Tibial artery (tissue), 4 donors: ENCODE data around the gene NAA15.

ENCODE experiments used
- DNase-seq, 2 donors: peaks; one replicate each; pipeline ENCODE4 v3.0.0-alpha.2; 2019
- H3K27ac ChIP-seq, 2 donors: fragments of 200-600 bp; sonication (generic) in 1 of 2; 1 replicate in 1 of 2; 2 replicates in 1 of 2; pipeline ENCODE4 v1.5.1; 2018 to 2019; ENCODE audit warnings: mild to moderate bottlenecking in 1 of 2
- H3K27me3 ChIP-seq, 2 donors: fragments of 200-600 bp; sonication (generic) in 1 of 2; one replicate each; pipeline versions ENCODE4 v1.5.1 to v1.6.0; 2016 to 2019
- H3K36me3 ChIP-seq, 3 donors: fragments of 200-600 bp; sonication (generic) in 2 of 3; one replicate each; pipeline ENCODE4 v1.5.1; 2016 to 2019; ENCODE audit warnings: mild to moderate bottlenecking in 2 of 3
- H3K4me1 ChIP-seq, 4 donors: fragments of 200-600 bp; sonication (generic) in 2 of 4; 1 replicate in 3 of 4; 2 replicates in 1 of 4; pipeline ENCODE4 v1.5.1; 2016 to 2019
- H3K4me3 ChIP-seq, 2 donors: fragments of 200-600 bp; sonication (generic) in 1 of 2; 1 replicate in 1 of 2; 2 replicates in 1 of 2; pipeline ENCODE4 v1.5.1; 2018 to 2019; ENCODE audit warnings: mild to moderate bottlenecking in 2 of 2
- H3K9me3 ChIP-seq, 3 donors: fragments of 200-600 bp; sonication (generic) in 1 of 3; one replicate each; pipeline ENCODE4 v1.5.1; 2016 to 2019
- CTCF ChIP-seq, 2 experiments: fragments of 200-600 bp in 1 of 2; fragments of 450-650 bp in 1 of 2; IDR thresholded peaks; one replicate each; pipeline ENCODE4 v1.5.1; 2017 to 2019; ENCODE audit warnings: antibody characterized with exemption in 2 of 2, mild to moderate bottlenecking in 1 of 2, moderate library complexity in 1 of 2
- intact Hi-C: fragments of 100-400 bp; cut with DNase I; formaldehyde crosslinking; loops from one replicate; pipeline ENCODE4 v1.15.0; 2023; ENCODE audit warnings: low total_unique reads

Gene NAA15

GRCh38 chr4:139416073-139416673 lies 114.9 kb downstream of the NAA15 start:
- no peak overlapping the region for H3K4me3 ChIP-seq
- no peaks in the 10 kb centered on the region for H3K27me3 ChIP-seq
- H3K27ac ChIP-seq = no peak overlapping the region
- no peaks in the 10 kb centered on the region for H3K4me1 ChIP-seq
- peaks cover 0 to 16% (median 0%) of the 10 kb centered on the region in 3 donors for H3K9me3 ChIP-seq
- intact Hi-C loops = no loop called here
- DNase-seq = no peak
- peak; percentile 60 to 62 for TF ChIP-seq CTCF (IDR thresholded peaks at IDR 0.05)
- peaks cover 0 to 18% (median 12%) of the 10 kb centered on the region in 3 donors for H3K36me3 ChIP-seq

DNA sequence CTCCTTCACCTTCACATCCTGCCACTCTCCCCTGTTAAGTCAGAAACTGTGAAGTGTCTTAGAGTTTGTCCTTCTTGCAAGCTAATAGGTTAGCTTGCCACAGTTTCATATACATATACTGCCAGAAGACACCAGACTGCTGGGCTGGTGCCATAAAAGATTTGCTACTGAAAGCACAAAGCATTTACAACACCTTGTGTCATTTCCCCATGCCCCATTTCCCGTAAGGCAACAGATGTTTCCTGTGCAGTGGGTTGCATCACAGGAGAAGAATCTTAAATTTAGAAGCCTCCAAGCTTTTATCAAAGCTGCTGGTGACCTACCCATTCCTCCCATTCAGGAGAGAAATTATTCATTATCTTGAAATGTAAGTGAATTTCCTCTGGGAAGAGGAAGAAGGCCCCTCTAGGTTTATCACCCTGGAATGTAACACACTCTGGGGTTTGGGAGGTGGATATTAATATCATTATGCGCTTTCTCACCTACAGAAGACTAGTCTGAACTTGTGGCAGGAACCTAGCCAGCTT lies 118.1 kb downstream of the NAA15 start:
- DNase-seq = peak in 1 of 2 donors; percentile 76
- H3K4me3 ChIP-seq = no peak overlapping the region
- intact Hi-C loops = no loop called here

GRCh38 chr4:139420652-139421051 lies 119.3 kb downstream of the NAA15 start:
- Histone ChIP-seq H3K9me3 (peaks cover 0 to 30% (median 9%) of the 10 kb centered on the region in 3 donors), H3K36me3 (peaks cover 0 to 5% (median 3%) of the 10 kb centered on the region in 3 donors), H3K4me1 (no peaks in the 10 kb centered on the region), H3K4me3 (no peak overlapping the region), H3K27ac (no peak overlapping the region), H3K27me3 (no peaks in the 10 kb centered on the region)
- TF ChIP-seq CTCF (IDR thresholded peaks at IDR 0.05) = no peak
- intact Hi-C loops = no loop called here
- DNase-seq = no peak

More for the DNA sequence above, 118.1 kb downstream of the NAA15 start:
- no peak for TF ChIP-seq CTCF (IDR thresholded peaks at IDR 0.05)
- Histone ChIP-seq H3K9me3 (peaks cover 0 to 33% (median 7%) of the 10 kb centered on the region in 3 donors), H3K27me3 (no peaks in the 10 kb centered on the region), H3K4me1 (no peaks in the 10 kb centered on the region), H3K36me3 (peaks cover 0 to 11% (median 10%) of the 10 kb centered on the region in 3 donors), H3K27ac (no peak overlapping the region)

DNA sequence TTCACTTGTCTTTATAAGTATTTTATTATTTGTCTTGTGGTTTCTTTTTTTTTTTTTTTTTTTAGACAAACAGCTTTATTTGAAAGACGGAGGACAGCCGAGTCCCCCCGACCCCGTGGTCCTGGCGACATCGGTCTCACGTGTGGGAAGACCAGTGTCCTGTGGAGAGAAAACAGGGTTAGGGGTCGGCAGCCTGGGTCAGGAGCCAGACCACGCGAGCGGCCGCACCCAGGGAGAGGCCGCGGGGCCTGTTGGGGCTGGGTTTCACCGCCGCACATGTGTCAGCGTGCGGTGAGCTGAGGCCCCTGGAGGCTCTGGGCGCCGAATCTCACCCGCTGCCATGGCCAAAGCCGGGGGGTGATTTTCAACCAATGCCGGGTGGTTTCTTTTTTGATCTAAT lies 134.8 kb downstream of the NAA15 start:
- peaks cover 5 to 59% (median 7%) of the 10 kb centered on the region in 3 donors for H3K9me3 ChIP-seq
- intact Hi-C loops = no loop called here
- H3K27ac ChIP-seq = no peak overlapping the region
- DNase-seq = no peak
- no peaks in the 10 kb centered on the region for H3K27me3 ChIP-seq
- peaks cover 8 to 37% (median 35%) of the 10 kb centered on the region in 3 donors for H3K36me3 ChIP-seq
- TF ChIP-seq CTCF (IDR thresholded peaks at IDR 0.05) = no peak
- no peaks in the 10 kb centered on the region for H3K4me1 ChIP-seq
- H3K4me3 ChIP-seq = no peak overlapping the region

- H3K9me3 ChIP-seq = peaks cover 0 to 42% (median 3%) of the 10 kb centered on the region in 3 donors
- no peak overlapping the region for H3K27ac ChIP-seq
- H3K27me3 ChIP-seq = no peaks in the 10 kb centered on the region
- H3K4me3 ChIP-seq = no peak overlapping the region
- intact Hi-C loops = no loop called here
- H3K4me1 ChIP-seq = no peaks in the 10 kb centered on the region
- DNase-seq = no peak
- TF ChIP-seq CTCF (IDR thresholded peaks at IDR 0.05) = no peak
- peaks cover 8 to 33% (median 30%) of the 10 kb centered on the region in 3 donors for H3K36me3 ChIP-seq
Observed at GRCh38 chr4:139438141-139438540, 136.8 kb downstream of the NAA15 start.
